HepG2 (cell line): ENCODE measurements around the gene GZF1. TPM values are rescaled to one million over a fixed set of nuclear protein-coding genes. Genes with fewer than 3 reads are reported as not detected.
A peak's percentile ranks its signal among the peaks of the same experiment; 100 is the strongest.

Source experiments
- ARID3A ChIP-seq: IDR thresholded peaks from 2 replicates; pipeline ENCODE4 v1.6.1; 2012; ENCODE audit warnings: low read depth, low read length, improper control_type of control experiment
- ATF5 ChIP-seq: sonication (generic); formaldehyde crosslinking; IDR thresholded peaks from 2 replicates; pipeline ENCODE4 v1.4.0; 2020; ENCODE audit warnings: mild to moderate bottlenecking, low read depth, missing genetic modification reagents
- E2F2 ChIP-seq: sonication (generic); formaldehyde crosslinking; IDR thresholded peaks from 2 replicates; pipeline ENCODE4 v1.4.0; 2020; ENCODE audit warnings: missing genetic modification reagents, borderline replicate concordance
- HES4 ChIP-seq: sonication (generic); formaldehyde crosslinking; IDR thresholded peaks from 2 replicates; pipeline ENCODE4 v1.9.0; 2021; ENCODE audit warnings: mild to moderate bottlenecking, missing genetic modification reagents, borderline replicate concordance
- KDM3A ChIP-seq: IDR thresholded peaks from 2 replicates; pipeline ENCODE4 v1.6.1; 2018; ENCODE audit warnings: low read depth, missing compliant biosample characterization
- KLF15 ChIP-seq: sonication (generic); formaldehyde crosslinking; IDR thresholded peaks from 2 replicates; pipeline ENCODE4 v1.8.1; 2023; ENCODE audit warnings: borderline replicate concordance, mild to moderate bottlenecking, inconsistent platforms, missing genetic modification reagents, mixed read lengths
- PRMT3 ChIP-seq: sonication (generic); formaldehyde crosslinking; IDR thresholded peaks from 2 replicates; pipeline ENCODE4 v1.8.1; 2022; ENCODE audit warnings: low read depth, mild to moderate bottlenecking, moderate library complexity, missing genetic modification reagents, borderline replicate concordance
- YEATS4 ChIP-seq: sonication (generic); formaldehyde crosslinking; IDR thresholded peaks from 2 replicates; pipeline ENCODE4 v1.4.0; 2020; ENCODE audit warnings: missing genetic modification reagents, borderline replicate concordance
- ZBTB33 ChIP-seq: sonication (generic); formaldehyde crosslinking; IDR thresholded peaks from 2 replicates; pipeline ENCODE4 v1.4.0; 2020; ENCODE audit warnings: missing genetic modification reagents
- ZBTB7A ChIP-seq: sonication (generic); formaldehyde crosslinking; IDR thresholded peaks from 2 replicates; pipeline ENCODE4 v1.8.0; 2022; ENCODE audit warnings: mild to moderate bottlenecking, missing genetic modification reagents
- ZNF207 ChIP-seq: fragments of 450-650 bp; IDR thresholded peaks from 2 replicates; pipeline ENCODE4 v1.6.1; 2016; ENCODE audit warnings: antibody characterized with exemption, borderline replicate concordance
- ZNF451 ChIP-seq: sonication (generic); formaldehyde crosslinking; IDR thresholded peaks from 2 replicates; pipeline ENCODE4 v1.5.0; 2020; ENCODE audit warnings: mild to moderate bottlenecking, missing genetic modification reagents
- ZNF468 ChIP-seq: sonication (generic); formaldehyde crosslinking; IDR thresholded peaks from 2 replicates; pipeline ENCODE4 v1.8.0; 2022; ENCODE audit warnings: mild to moderate bottlenecking, moderate library complexity, missing genetic modification reagents
- ZNF747 ChIP-seq: sonication (generic); formaldehyde crosslinking; IDR thresholded peaks from 2 replicates; pipeline ENCODE4 v1.8.1; 2023; ENCODE audit warnings: missing genetic modification reagents, mild to moderate bottlenecking, borderline replicate concordance
- polyA plus RNA-seq, 8 experiments: library from polyadenylated mRNA; depleted of rRNA in 3 of 8; stranded (reverse) in 7 of 8; unstranded in 1 of 8; fragments of >200 nt; fragmentation: Illumina TruSeq in 4 of 8; extraction: Trizol in 4 of 8; gene quantifications; 2 replicates each; pipeline versions ENCODE4 v1.2.1 to v1.2.3, GENCODE V29; 2011 to 2016; ENCODE audit warnings: low read depth in 4 of 8, missing spikeins in 1 of 8, mixed read lengths in 1 of 8; ENCODE audit not compliant: insufficient read depth in 1 of 8
- total RNA-seq, 5 experiments: library from RNA; depleted of rRNA; stranded (reverse); fragments of >200 nt; fragmentation: Illumina TruSeq; extraction: Trizol; gene quantifications; 2 replicates each; pipeline ENCODE4 v1.2.3, GENCODE V29; 2016; ENCODE audit warnings: low read depth in 1 of 5
- TF ChIP-seq, protein P1 (sequence below), 2 experiments: sonication (generic) in 1 of 2; formaldehyde crosslinking in 1 of 2; IDR thresholded peaks; 2 replicates each; pipeline versions ENCODE4 v1.5.1 to v1.6.1; 2011 to 2020; ENCODE audit warnings: borderline replicate concordance in 1 of 2, low read depth in 1 of 2, low read length in 1 of 2, mild to moderate bottlenecking in 1 of 2, missing genetic modification reagents in 1 of 2, moderate library complexity in 1 of 2
- TF ChIP-seq, protein P2 (sequence below): sonication (generic); formaldehyde crosslinking; IDR thresholded peaks from 2 replicates; pipeline ENCODE4 v1.5.1; 2020; ENCODE audit warnings: missing genetic modification reagents, mild to moderate bottlenecking, borderline replicate concordance

The GZF1 gene
- total and polyA plus RNA-seq, 2 of the 13 experiments (the other 11 are each of a cell fraction or from before 2014, with no cell fraction given), result 16.9 to 26.0 TPM

DNA sequence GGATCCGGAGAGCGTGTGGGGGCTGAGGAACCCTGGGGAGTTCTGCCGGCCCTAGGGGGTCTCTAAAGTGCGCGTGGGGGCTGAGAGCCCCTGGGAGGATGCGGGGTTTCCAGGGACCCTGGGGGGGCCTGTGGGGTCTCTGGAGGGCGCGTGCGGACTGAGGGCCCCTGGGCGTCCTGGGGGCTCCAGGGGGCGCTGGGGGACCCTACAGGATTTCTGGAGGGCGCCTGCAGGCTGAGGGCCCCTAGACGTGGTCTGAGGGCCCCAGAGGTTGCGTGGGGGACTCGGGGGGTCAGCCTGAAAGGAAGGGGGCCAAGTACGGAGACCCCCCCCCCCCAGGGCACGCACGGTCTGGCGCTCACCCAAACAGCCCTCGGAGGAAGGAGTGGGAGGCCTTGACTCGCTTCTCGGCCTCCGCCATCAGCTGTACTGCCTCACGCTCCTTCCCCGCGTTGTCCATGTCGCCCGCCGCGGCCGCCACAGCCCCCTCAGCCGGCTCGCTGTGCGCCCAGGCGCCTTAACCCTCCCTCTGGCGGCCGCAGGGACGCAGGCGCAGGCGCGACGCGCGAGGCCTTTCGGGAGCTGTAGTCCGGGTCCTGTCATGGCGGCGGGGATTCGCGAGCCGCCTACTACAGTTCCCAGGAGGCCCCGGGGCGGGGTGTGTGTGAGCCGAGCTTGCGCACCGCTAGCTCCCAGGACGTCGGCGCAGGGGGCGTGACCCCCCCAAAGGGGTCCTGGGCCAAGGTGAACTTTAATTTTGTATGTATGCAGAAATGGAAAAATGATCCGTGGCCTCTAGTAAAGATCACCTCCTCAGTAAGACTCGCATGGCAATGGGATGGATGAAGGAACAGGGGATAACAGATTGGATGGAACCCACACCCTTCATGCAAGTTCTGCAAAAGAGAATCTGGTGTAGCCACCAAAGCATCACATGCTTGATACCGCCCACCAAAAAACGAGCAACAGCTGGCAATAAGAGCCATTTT, 59.3 kb downstream of the GZF1 start, which contains the start of gene NAPB (continued):
- TF ChIP-seq ATF5 (CRISPR knock-in tag) (no peak), ARID3A (peak; percentile 38; the same call in 1 of the 2 replicates), ZNF207 (no peak), KLF15 (peak; percentile 66; the same call in 1 of the 2 replicates), ZBTB7A (CRISPR knock-in tag) (no peak; the same call in 1 of the 2 replicates), YEATS4 (CRISPR knock-in tag) (peak; percentile 75), ZNF451 (CRISPR knock-in tag) (no peak; the same call in 1 of the 2 replicates), ZNF468 (no peak), E2F2 (no peak), ZBTB33 (CRISPR knock-in tag) (peak; percentile 42; the same call in 1 of the 2 replicates), PRMT3 (CRISPR knock-in tag) (0 out of 2 replicates have a peak, but pooled peaks have one; percentile 38), KDM3A (CRISPR knock-in tag) (peak; percentile 53; the same call in 1 of the 2 replicates), ZNF747 (CRISPR knock-in tag) (peak; percentile 49; the same call in 1 of the 2 replicates), HES4 (0 out of 2 replicates have a peak, but pooled peaks have one; percentile 83)
- TF ChIP-seq, protein P1, sequence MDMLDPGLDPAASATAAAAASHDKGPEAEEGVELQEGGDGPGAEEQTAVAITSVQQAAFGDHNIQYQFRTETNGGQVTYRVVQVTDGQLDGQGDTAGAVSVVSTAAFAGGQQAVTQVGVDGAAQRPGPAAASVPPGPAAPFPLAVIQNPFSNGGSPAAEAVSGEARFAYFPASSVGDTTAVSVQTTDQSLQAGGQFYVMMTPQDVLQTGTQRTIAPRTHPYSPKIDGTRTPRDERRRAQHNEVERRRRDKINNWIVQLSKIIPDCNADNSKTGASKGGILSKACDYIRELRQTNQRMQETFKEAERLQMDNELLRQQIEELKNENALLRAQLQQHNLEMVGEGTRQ (IDR thresholded peaks at IDR 0.05; ENCODE audit: low read depth, low read length), result no peak
- TF ChIP-seq, protein P1 (CRISPR knock-in tag; IDR thresholded peaks at IDR 0.05; ENCODE audit: borderline replicate concordance), result no peak; the same call in 1 of the 2 replicates
- TF ChIP-seq, protein P2, sequence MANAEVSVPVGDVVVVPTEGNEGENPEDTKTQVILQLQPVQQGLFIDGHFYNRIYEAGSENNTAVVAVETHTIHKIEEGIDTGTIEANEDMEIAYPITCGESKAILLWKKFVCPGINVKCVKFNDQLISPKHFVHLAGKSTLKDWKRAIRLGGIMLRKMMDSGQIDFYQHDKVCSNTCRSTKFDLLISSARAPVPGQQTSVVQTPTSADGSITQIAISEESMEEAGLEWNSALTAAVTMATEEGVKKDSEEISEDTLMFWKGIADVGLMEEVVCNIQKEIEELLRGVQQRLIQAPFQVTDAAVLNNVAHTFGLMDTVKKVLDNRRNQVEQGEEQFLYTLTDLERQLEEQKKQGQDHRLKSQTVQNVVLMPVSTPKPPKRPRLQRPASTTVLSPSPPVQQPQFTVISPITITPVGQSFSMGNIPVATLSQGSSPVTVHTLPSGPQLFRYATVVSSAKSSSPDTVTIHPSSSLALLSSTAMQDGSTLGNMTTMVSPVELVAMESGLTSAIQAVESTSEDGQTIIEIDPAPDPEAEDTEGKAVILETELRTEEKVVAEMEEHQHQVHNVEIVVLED (CRISPR knock-in tag), result peak; percentile 98
